Measurements from ENCODE around the gene NOP9.

- TF ChIP-seq CTCF (IDR thresholded peaks at IDR 0.05; ENCODE audit: low read length) (peak; percentile 94), EZH2 (IDR thresholded peaks at IDR 0.05; ENCODE audit: borderline replicate concordance, low read length) (no peak)
These were observed 32.8 kb downstream of the NOP9 start for GRCh38 chr14:24332268-24332993.
